Measurements from ENCODE around the gene PLSCR3. TPM values are rescaled to one million over a fixed set of nuclear protein-coding genes. Genes with fewer than 3 reads are reported as not detected.

The PLSCR3 gene
- total RNA-seq, 1 donor from 2014 or later = 68.4 TPM

DNA sequence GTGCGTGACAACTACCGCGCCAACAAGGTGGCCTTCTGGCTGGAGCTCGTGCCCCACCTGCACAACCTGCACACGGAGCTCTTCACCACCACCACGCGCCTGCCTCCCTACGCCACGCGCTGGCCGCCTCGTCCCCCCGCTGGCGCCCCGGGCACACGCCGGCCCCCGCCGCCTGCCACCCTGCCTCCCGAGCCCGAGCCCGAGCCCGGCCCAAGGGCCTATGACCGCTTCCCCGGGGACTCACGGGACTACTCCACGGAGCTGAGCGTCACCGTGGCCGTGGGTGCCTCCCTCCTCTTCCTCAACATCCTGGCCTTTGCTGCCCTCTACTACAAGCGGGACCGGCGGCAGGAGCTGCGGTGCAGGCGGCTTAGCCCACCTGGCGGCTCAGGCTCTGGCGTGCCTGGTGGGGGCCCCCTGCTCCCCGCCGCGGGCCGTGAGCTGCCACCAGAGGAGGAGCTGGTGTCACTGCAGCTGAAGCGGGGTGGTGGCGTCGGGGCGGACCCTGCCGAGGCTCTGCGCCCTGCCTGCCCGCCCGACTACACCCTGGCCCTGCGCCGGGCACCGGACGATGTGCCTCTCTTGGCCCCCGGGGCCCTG, 22.8 kb upstream of the PLSCR3 start:
- TF ChIP-seq, protein P1, sequence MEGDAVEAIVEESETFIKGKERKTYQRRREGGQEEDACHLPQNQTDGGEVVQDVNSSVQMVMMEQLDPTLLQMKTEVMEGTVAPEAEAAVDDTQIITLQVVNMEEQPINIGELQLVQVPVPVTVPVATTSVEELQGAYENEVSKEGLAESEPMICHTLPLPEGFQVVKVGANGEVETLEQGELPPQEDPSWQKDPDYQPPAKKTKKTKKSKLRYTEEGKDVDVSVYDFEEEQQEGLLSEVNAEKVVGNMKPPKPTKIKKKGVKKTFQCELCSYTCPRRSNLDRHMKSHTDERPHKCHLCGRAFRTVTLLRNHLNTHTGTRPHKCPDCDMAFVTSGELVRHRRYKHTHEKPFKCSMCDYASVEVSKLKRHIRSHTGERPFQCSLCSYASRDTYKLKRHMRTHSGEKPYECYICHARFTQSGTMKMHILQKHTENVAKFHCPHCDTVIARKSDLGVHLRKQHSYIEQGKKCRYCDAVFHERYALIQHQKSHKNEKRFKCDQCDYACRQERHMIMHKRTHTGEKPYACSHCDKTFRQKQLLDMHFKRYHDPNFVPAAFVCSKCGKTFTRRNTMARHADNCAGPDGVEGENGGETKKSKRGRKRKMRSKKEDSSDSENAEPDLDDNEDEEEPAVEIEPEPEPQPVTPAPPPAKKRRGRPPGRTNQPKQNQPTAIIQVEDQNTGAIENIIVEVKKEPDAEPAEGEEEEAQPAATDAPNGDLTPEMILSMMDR (IDR thresholded peaks at IDR 0.05; ENCODE audit: unreplicated experiment) = no peak
- Mint-ChIP-seq H3K27ac (no peak overlapping the region), H3K4me1 (peaks cover 11% of the 10 kb centered on the region), H3K9me3 (no peaks in the 10 kb centered on the region), H3K27me3 (ENCODE audit: low read depth) (no peaks in the 10 kb centered on the region), H3K4me3 (no peak overlapping the region), H3K36me3 (peaks cover 20% of the 10 kb centered on the region)
- no peak for DNase-seq (ENCODE audit: low spot score in 2 of 2, unreplicated experiment in 2 of 2)

DNA sequence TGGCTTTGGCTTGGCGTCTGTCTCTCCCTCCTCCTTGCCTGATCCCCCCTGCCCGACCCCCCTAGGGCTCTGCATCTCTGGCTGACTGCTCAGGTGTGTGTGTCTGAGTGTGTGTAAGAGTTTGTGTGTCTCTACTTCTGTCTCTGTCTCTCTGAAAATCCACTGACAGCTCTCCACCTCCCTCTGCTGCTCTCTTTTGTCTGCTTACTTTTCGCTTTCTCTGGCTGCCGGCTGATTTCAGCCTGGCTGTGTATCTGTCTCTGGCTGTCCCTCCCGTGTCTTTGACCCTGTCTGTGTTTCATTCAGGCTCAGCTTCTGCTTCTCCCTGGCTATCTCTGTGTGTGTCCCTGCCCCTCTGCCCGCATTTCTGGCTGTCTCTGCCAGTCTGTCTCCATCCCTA, 22.0 kb upstream of the PLSCR3 start:
- no peak overlapping the region for H3K4me3 Mint-ChIP-seq
- peaks cover 20% of the 10 kb centered on the region for H3K36me3 Mint-ChIP-seq
- peaks cover 11% of the 10 kb centered on the region for H3K4me1 Mint-ChIP-seq
- H3K27me3 Mint-ChIP-seq (ENCODE audit: low read depth) = no peaks in the 10 kb centered on the region
- DNase-seq (ENCODE audit: low spot score in 2 of 2, unreplicated experiment in 2 of 2) = no peak
- H3K9me3 Mint-ChIP-seq = no peaks in the 10 kb centered on the region
- TF ChIP-seq, protein P1 (IDR thresholded peaks at IDR 0.05; ENCODE audit: unreplicated experiment) = no peak
- no peak overlapping the region for H3K27ac Mint-ChIP-seq

DNA sequence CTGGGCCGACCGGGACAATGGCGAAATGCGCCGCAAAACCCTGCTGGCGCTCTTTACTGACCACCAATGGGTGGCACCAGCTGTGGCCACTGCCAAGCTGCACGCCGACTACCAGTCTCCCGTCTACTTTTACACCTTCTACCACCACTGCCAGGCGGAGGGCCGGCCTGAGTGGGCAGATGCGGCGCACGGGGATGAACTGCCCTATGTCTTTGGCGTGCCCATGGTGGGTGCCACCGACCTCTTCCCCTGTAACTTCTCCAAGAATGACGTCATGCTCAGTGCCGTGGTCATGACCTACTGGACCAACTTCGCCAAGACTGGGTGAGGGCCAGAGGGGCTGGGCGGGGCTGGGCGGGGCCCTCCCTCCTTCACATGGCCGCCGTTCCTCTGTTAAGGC, 21.5 kb upstream of the PLSCR3 start:
- Mint-ChIP-seq H3K9me3 (no peaks in the 10 kb centered on the region), H3K4me3 (no peak overlapping the region)

DNA sequence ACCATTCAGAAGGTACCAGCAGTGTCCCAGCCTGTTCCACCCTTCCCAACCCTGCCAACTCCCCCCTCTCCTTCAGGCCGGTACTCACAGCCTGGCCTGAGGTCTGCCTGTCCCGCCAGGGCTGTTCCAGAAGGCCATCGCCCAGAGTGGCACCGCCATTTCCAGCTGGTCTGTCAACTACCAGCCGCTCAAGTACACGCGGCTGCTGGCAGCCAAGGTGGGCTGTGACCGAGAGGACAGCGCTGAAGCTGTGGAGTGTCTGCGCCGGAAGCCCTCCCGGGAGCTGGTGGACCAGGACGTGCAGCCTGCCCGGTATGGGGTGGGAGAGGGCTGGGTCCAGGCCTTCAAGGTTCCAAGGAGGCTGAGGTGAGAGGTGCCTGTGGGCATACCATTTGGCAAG, 20.5 kb upstream of the PLSCR3 start:
- no peaks in the 10 kb centered on the region for H3K27me3 Mint-ChIP-seq (ENCODE audit: low read depth)
- no peak for DNase-seq (ENCODE audit: low spot score in 2 of 2, unreplicated experiment in 2 of 2)
- H3K36me3 Mint-ChIP-seq = peaks cover 29% of the 10 kb centered on the region
- H3K9me3 Mint-ChIP-seq = no peaks in the 10 kb centered on the region
- no peak overlapping the region for H3K27ac Mint-ChIP-seq
- H3K4me1 Mint-ChIP-seq = peaks cover 11% of the 10 kb centered on the region
- TF ChIP-seq, protein P1 (IDR thresholded peaks at IDR 0.05; ENCODE audit: unreplicated experiment) = no peak
- no peak overlapping the region for H3K4me3 Mint-ChIP-seq

More for the DNA sequence above, 21.5 kb upstream of the PLSCR3 start:
- no peak for DNase-seq (ENCODE audit: low spot score in 2 of 2, unreplicated experiment in 2 of 2)
- Mint-ChIP-seq H3K27me3 (ENCODE audit: low read depth) (no peaks in the 10 kb centered on the region), H3K4me1 (peaks cover 11% of the 10 kb centered on the region), H3K36me3 (peaks cover 21% of the 10 kb centered on the region), H3K27ac (no peak overlapping the region)
- TF ChIP-seq, protein P1 (IDR thresholded peaks at IDR 0.05; ENCODE audit: unreplicated experiment) = no peak

DNA sequence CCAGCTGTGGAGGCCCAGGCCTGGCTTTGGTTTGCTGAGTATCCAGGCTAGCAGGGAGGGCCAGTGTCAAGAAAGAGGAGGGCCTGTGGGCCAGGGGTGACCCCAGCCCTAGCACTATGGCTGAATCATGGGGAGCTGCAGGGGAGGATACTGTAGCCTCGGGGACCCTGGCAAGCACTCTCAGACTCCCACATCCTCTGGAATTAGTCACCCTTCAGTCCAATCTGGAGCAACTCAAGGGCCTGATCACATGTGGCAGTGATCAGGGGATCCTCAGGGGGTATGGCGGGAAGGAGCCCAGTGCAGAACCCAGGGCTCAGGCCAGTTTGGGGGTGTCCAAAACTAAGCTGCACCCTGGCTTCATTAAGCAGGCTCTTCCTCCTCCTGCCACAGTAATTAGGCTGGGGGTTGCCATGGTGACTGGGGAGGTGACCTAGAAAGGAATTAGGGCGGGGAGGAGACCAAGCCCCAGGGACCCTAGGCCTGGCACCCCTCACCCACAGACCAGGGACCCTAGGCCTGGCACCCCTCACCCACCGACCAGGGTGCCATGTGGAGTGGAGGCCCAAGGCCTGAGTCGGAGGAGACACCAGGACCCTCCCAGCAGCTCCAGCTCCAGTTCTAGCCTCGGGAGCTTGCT, 19.1 kb upstream of the PLSCR3 start:
- H3K4me3 Mint-ChIP-seq = no peak overlapping the region
- H3K4me1 Mint-ChIP-seq = peaks cover 11% of the 10 kb centered on the region
- no peak for DNase-seq (ENCODE audit: low spot score in 2 of 2, unreplicated experiment in 2 of 2)
- no peaks in the 10 kb centered on the region for H3K27me3 Mint-ChIP-seq (ENCODE audit: low read depth)
- peaks cover 38% of the 10 kb centered on the region for H3K36me3 Mint-ChIP-seq
- H3K9me3 Mint-ChIP-seq = no peaks in the 10 kb centered on the region
- TF ChIP-seq, protein P1 (IDR thresholded peaks at IDR 0.05; ENCODE audit: unreplicated experiment) = no peak
- no peak overlapping the region for H3K27ac Mint-ChIP-seq
